ENCODE results near the gene PSMD1.

GRCh38 chr2:231204146-231204545 is 147.5 kb downstream of the PSMD1 start:
- TF ChIP-seq, protein P1, sequence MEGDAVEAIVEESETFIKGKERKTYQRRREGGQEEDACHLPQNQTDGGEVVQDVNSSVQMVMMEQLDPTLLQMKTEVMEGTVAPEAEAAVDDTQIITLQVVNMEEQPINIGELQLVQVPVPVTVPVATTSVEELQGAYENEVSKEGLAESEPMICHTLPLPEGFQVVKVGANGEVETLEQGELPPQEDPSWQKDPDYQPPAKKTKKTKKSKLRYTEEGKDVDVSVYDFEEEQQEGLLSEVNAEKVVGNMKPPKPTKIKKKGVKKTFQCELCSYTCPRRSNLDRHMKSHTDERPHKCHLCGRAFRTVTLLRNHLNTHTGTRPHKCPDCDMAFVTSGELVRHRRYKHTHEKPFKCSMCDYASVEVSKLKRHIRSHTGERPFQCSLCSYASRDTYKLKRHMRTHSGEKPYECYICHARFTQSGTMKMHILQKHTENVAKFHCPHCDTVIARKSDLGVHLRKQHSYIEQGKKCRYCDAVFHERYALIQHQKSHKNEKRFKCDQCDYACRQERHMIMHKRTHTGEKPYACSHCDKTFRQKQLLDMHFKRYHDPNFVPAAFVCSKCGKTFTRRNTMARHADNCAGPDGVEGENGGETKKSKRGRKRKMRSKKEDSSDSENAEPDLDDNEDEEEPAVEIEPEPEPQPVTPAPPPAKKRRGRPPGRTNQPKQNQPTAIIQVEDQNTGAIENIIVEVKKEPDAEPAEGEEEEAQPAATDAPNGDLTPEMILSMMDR (IDR thresholded peaks at IDR 0.05; ENCODE audit: low read depth, low read length, poor library complexity, severe bottlenecking) = no peak
- no peak for TF ChIP-seq EZH2phosphoT487 (IDR thresholded peaks at IDR 0.05; ENCODE audit: borderline replicate concordance, low read length)
